Measurements from ENCODE around the gene SUSD3.

SUSD3 gene

GRCh38 chr9:93020771-93021670 is 37.5 kb upstream of the SUSD3 start:
- Histone ChIP-seq H3K79me2 (ENCODE audit: control insufficient read depth, low read length) (no peaks in the 10 kb centered on the region), H3K27ac (ENCODE audit: low read depth, low read length) (no peak overlapping the region), H3K9me2 (replicated peaks; ENCODE audit: control insufficient read depth, low read length) (no peaks in the 10 kb centered on the region), H3K4me1 (ENCODE audit: control insufficient read depth, low read length) (no peaks in the 10 kb centered on the region), H3F3A (ENCODE audit: control insufficient read depth, insufficient read depth) (no peaks in the 10 kb centered on the region), H3K9me3 (ENCODE audit: control insufficient read depth, insufficient read depth, low read length) (no peaks in the 10 kb centered on the region), H4K20me1 (ENCODE audit: control insufficient read depth, insufficient read depth, low read depth, low read length) (no peaks in the 10 kb centered on the region), H3K27me3 (ENCODE audit: control insufficient read depth, low read length) (no peaks in the 10 kb centered on the region), H3K4me2 (ENCODE audit: low read length) (no peak overlapping the region), H3K36me3 (ENCODE audit: control insufficient read depth, low read length) (no peaks in the 10 kb centered on the region; the same call in 1 of the 2 replicates), H3K4me3 (ENCODE audit: low read length) (no peak overlapping the region)
- TF ChIP-seq, protein P1, sequence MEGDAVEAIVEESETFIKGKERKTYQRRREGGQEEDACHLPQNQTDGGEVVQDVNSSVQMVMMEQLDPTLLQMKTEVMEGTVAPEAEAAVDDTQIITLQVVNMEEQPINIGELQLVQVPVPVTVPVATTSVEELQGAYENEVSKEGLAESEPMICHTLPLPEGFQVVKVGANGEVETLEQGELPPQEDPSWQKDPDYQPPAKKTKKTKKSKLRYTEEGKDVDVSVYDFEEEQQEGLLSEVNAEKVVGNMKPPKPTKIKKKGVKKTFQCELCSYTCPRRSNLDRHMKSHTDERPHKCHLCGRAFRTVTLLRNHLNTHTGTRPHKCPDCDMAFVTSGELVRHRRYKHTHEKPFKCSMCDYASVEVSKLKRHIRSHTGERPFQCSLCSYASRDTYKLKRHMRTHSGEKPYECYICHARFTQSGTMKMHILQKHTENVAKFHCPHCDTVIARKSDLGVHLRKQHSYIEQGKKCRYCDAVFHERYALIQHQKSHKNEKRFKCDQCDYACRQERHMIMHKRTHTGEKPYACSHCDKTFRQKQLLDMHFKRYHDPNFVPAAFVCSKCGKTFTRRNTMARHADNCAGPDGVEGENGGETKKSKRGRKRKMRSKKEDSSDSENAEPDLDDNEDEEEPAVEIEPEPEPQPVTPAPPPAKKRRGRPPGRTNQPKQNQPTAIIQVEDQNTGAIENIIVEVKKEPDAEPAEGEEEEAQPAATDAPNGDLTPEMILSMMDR (IDR thresholded peaks at IDR 0.05; ENCODE audit: low read depth, low read length, poor library complexity, severe bottlenecking) = no peak

GRCh38 chr9:93022066-93022465 is 36.4 kb upstream of the SUSD3 start:
- Histone ChIP-seq H3K9me3 (ENCODE audit: control insufficient read depth, insufficient read depth, low read length) (no peaks in the 10 kb centered on the region), H3K36me3 (ENCODE audit: control insufficient read depth, low read length) (no peaks in the 10 kb centered on the region; the same call in 1 of the 2 replicates), H3F3A (ENCODE audit: control insufficient read depth, insufficient read depth) (no peaks in the 10 kb centered on the region), H3K79me2 (ENCODE audit: control insufficient read depth, low read length) (no peaks in the 10 kb centered on the region), H3K4me1 (ENCODE audit: control insufficient read depth, low read length) (no peaks in the 10 kb centered on the region), H3K27ac (ENCODE audit: low read depth, low read length) (no peak overlapping the region), H4K20me1 (ENCODE audit: control insufficient read depth, insufficient read depth, low read depth, low read length) (no peaks in the 10 kb centered on the region), H3K9me2 (replicated peaks; ENCODE audit: control insufficient read depth, low read length) (no peaks in the 10 kb centered on the region), H3K4me2 (ENCODE audit: low read length) (no peak overlapping the region), H3K4me3 (ENCODE audit: low read length) (no peak overlapping the region), H3K27me3 (ENCODE audit: control insufficient read depth, low read length) (no peaks in the 10 kb centered on the region)
- TF ChIP-seq EZH2phosphoT487 (IDR thresholded peaks at IDR 0.05; ENCODE audit: borderline replicate concordance, low read length) = no peak
- TF ChIP-seq, protein P1 (IDR thresholded peaks at IDR 0.05; ENCODE audit: low read depth, low read length, poor library complexity, severe bottlenecking) = no peak

GRCh38 chr9:93022721-93023520 is 35.6 kb upstream of the SUSD3 start:
- H3K27me3 ChIP-seq (ENCODE audit: control insufficient read depth, low read length) = no peaks in the 10 kb centered on the region
- no peaks in the 10 kb centered on the region for H3K9me3 ChIP-seq (ENCODE audit: control insufficient read depth, insufficient read depth, low read length)
- no peaks in the 10 kb centered on the region for H4K20me1 ChIP-seq (ENCODE audit: control insufficient read depth, insufficient read depth, low read depth, low read length)
- H3K9me2 ChIP-seq (replicated peaks; ENCODE audit: control insufficient read depth, low read length) = no peaks in the 10 kb centered on the region
- H3K4me2 ChIP-seq (ENCODE audit: low read length) = no peak overlapping the region
- no peaks in the 10 kb centered on the region; the same call in 1 of the 2 replicates for H3K36me3 ChIP-seq (ENCODE audit: control insufficient read depth, low read length)
- no peaks in the 10 kb centered on the region for H3K79me2 ChIP-seq (ENCODE audit: control insufficient read depth, low read length)
- peaks cover 7% of the 10 kb centered on the region for H3K4me1 ChIP-seq (ENCODE audit: control insufficient read depth, low read length)
- TF ChIP-seq, protein P1 (IDR thresholded peaks at IDR 0.05; ENCODE audit: low read depth, low read length, poor library complexity, severe bottlenecking) = no peak
- no peak for TF ChIP-seq EZH2phosphoT487 (IDR thresholded peaks at IDR 0.05; ENCODE audit: borderline replicate concordance, low read length)
- H3F3A ChIP-seq (ENCODE audit: control insufficient read depth, insufficient read depth) = no peaks in the 10 kb centered on the region
- no peak overlapping the region for H3K4me3 ChIP-seq (ENCODE audit: low read length)
- no peak overlapping the region for H3K27ac ChIP-seq (ENCODE audit: low read depth, low read length)
